KMS-11 (cell line): Measurements from ENCODE around the gene TMEM40.

Source experiments
- H2AFZ ChIP-seq: fragments of 200-600 bp; sonication (generic); 2 replicates; pipeline ENCODE4 v1.6.1; 2016; ENCODE audit warnings: antibody characterized with exemption, mixed run types, low read depth
- H3K27ac ChIP-seq: fragments of 200-600 bp; sonication (generic); 2 replicates; pipeline ENCODE4 v1.6.1; 2016; ENCODE audit warnings: mild to moderate bottlenecking, mixed run types
- H3K27me3 ChIP-seq: fragments of 200-600 bp; sonication (generic); 2 replicates; pipeline ENCODE4 v1.6.1; 2017; ENCODE audit warnings: mild to moderate bottlenecking, low read depth, mixed run types, moderate library complexity; ENCODE audit not compliant: insufficient read depth
- H3K36me3 ChIP-seq: fragments of 200-600 bp; sonication (generic); 2 replicates; pipeline ENCODE4 v1.6.1; 2017; ENCODE audit warnings: mild to moderate bottlenecking, mixed run types; ENCODE audit not compliant: insufficient read depth
- H3K4me1 ChIP-seq: fragments of 200-600 bp; sonication (generic); 2 replicates; pipeline ENCODE4 v1.6.1; 2016; ENCODE audit warnings: mild to moderate bottlenecking, low read depth, mixed run types; ENCODE audit not compliant: poor library complexity, severe bottlenecking
- H3K4me2 ChIP-seq: fragments of 200-600 bp; sonication (generic); 2 replicates; pipeline ENCODE4 v1.7.0; 2016; ENCODE audit warnings: mild to moderate bottlenecking, mixed run types
- H3K4me3 ChIP-seq: fragments of 200-600 bp; sonication (generic); IDR thresholded peaks from 2 replicates; pipeline ENCODE4 v1.6.1; 2017; ENCODE audit warnings: low read depth, low read length, mixed read lengths; ENCODE audit not compliant: insufficient read depth
- H3K79me2 ChIP-seq: fragments of 200-600 bp; sonication (generic); 2 replicates; pipeline ENCODE4 v1.6.1; 2016; ENCODE audit warnings: low read depth, mixed run types; ENCODE audit not compliant: insufficient read depth
- H3K9ac ChIP-seq: fragments of 200-600 bp; sonication (generic); 2 replicates; pipeline ENCODE4 v1.6.1; 2016; ENCODE audit warnings: mild to moderate bottlenecking, mixed run types
- H4K20me1 ChIP-seq: fragments of 200-600 bp; sonication (generic); 2 replicates; pipeline ENCODE4 v1.6.1; 2016; ENCODE audit warnings: mild to moderate bottlenecking, mixed run types; ENCODE audit not compliant: insufficient read depth
- CTCF ChIP-seq: fragments of 200-600 bp; sonication (generic); conservative IDR thresholded peaks from 2 replicates; pipeline ENCODE4 v1.6.1; 2017; ENCODE audit warnings: low read depth, mild to moderate bottlenecking, antibody characterized with exemption, low read length, moderate library complexity, mixed read lengths

TMEM40 gene

GRCh38 chr3:12744326-12744725, 14.7 kb downstream of the TMEM40 start:
- H3K9ac ChIP-seq = no peak overlapping the region
- no peaks in the 10 kb centered on the region for H3K4me1 ChIP-seq
- no peaks in the 10 kb centered on the region for H3K27me3 ChIP-seq
- H3K36me3 ChIP-seq = no peaks in the 10 kb centered on the region
- TF ChIP-seq CTCF = no peak
- H3K4me2 ChIP-seq = no peak overlapping the region
- H3K27ac ChIP-seq = no peak overlapping the region
- no peaks in the 10 kb centered on the region for H3K79me2 ChIP-seq
- no peak overlapping the region for H3K4me3 ChIP-seq
- no peak overlapping the region for H2AFZ ChIP-seq
- no peaks in the 10 kb centered on the region for H4K20me1 ChIP-seq

- H4K20me1 ChIP-seq = no peaks in the 10 kb centered on the region
- no peak overlapping the region for H3K9ac ChIP-seq
- no peak overlapping the region for H3K4me3 ChIP-seq
- H3K27ac ChIP-seq = no peak overlapping the region
- no peaks in the 10 kb centered on the region for H3K79me2 ChIP-seq
- no peak for TF ChIP-seq CTCF
- no peaks in the 10 kb centered on the region for H3K36me3 ChIP-seq
- no peak overlapping the region for H3K4me2 ChIP-seq
- no peaks in the 10 kb centered on the region for H3K27me3 ChIP-seq
- no peaks in the 10 kb centered on the region for H3K4me1 ChIP-seq
- no peak overlapping the region for H2AFZ ChIP-seq
Measured at GRCh38 chr3:12743583-12743982, 15.5 kb downstream of the TMEM40 start.

- Histone ChIP-seq H3K27me3 (no peaks in the 10 kb centered on the region), H3K4me3 (no peak overlapping the region), H3K9ac (no peak overlapping the region), H3K4me1 (no peaks in the 10 kb centered on the region), H2AFZ (no peak overlapping the region), H3K27ac (no peak overlapping the region), H3K36me3 (no peaks in the 10 kb centered on the region), H4K20me1 (no peaks in the 10 kb centered on the region), H3K79me2 (no peaks in the 10 kb centered on the region), H3K4me2 (no peak overlapping the region)
- TF ChIP-seq CTCF = no peak
Measured at GRCh38 chr3:12742330-12743107, 16.5 kb downstream of the TMEM40 start.

- Histone ChIP-seq H3K4me1 (no peaks in the 10 kb centered on the region), H3K9ac (no peak overlapping the region)
Measured at GRCh38 chr3:12741209-12741608, 17.9 kb downstream of the TMEM40 start.

More at GRCh38 chr3:12741209-12741608, 17.9 kb downstream of the TMEM40 start:
- Histone ChIP-seq H3K27ac (no peak overlapping the region), H3K4me3 (no peak overlapping the region), H3K4me2 (no peak overlapping the region), H3K36me3 (no peaks in the 10 kb centered on the region), H3K79me2 (no peaks in the 10 kb centered on the region), H2AFZ (no peak overlapping the region), H3K27me3 (no peaks in the 10 kb centered on the region), H4K20me1 (no peaks in the 10 kb centered on the region)
- TF ChIP-seq CTCF = no peak
